Breast epithelium (tissue), 4 donors: Measurements from ENCODE around the gene GTPBP1. TPM values are rescaled to one million over a fixed set of nuclear protein-coding genes. Genes with fewer than 3 reads are reported as not detected.
A peak's percentile ranks its signal among the peaks of the same experiment; 100 is the strongest.

Source experiments
- DNase-seq, 2 donors: peaks; one replicate each; pipeline ENCODE4 v3.0.0-alpha.2; 2019; ENCODE audit warnings: low spot score in 2 of 2
- H3K27ac ChIP-seq, 2 donors: fragments of 200-600 bp; sonication (generic) in 1 of 2; one replicate each; pipeline ENCODE4 v1.5.1; 2016 to 2019; ENCODE audit warnings: mild to moderate bottlenecking in 1 of 2
- H3K27me3 ChIP-seq, 2 donors: fragments of 200-600 bp; sonication (generic) in 1 of 2; one replicate each; pipeline versions ENCODE4 v1.5.1 to v1.6.0; 2017 to 2019; ENCODE audit warnings: control low read depth in 1 of 2, mild to moderate bottlenecking in 1 of 2
- H3K36me3 ChIP-seq: fragments of 200-600 bp; one replicate; pipeline ENCODE4 v1.5.1; 2019
- H3K4me1 ChIP-seq, 2 donors: fragments of 200-600 bp; sonication (generic); one replicate each; pipeline ENCODE4 v1.5.1; 2016 to 2019; ENCODE audit warnings: control low read depth in 1 of 2
- H3K4me3 ChIP-seq, 3 donors: fragments of 200-600 bp; sonication (generic); 1 replicate in 2 of 3; 2 replicates in 1 of 3; pipeline ENCODE4 v1.5.1; 2016 to 2019; ENCODE audit warnings: mild to moderate bottlenecking in 3 of 3, moderate library complexity in 2 of 3
- H3K9me3 ChIP-seq, 2 donors: fragments of 200-600 bp; sonication (generic) in 1 of 2; one replicate each; pipeline ENCODE4 v1.5.1; 2016 to 2019; ENCODE audit warnings: control low read depth in 1 of 2
- CTCF ChIP-seq, 3 donors: fragments of 450-650 bp; IDR thresholded peaks; one replicate each; pipeline ENCODE4 v1.5.1; 2016 to 2017; ENCODE audit warnings: antibody characterized with exemption in 3 of 3, mild to moderate bottlenecking in 3 of 3, moderate library complexity in 3 of 3
- POLR2A ChIP-seq: fragments of 450-650 bp; IDR thresholded peaks from one replicate; pipeline ENCODE4 v1.6.1; 2016; ENCODE audit warnings: antibody characterized with exemption, mild to moderate bottlenecking, moderate library complexity
- POLR2AphosphoS5 ChIP-seq, 3 donors: sonication (generic); formaldehyde crosslinking; IDR thresholded peaks; one replicate each; pipeline ENCODE4 v1.6.1; 2017; ENCODE audit warnings: antibody characterized with exemption in 3 of 3
- intact Hi-C: fragments of 100-400 bp; cut with DNase I; formaldehyde crosslinking; loops from one replicate; pipeline ENCODE4 v1.15.1; 2023; ENCODE audit warnings: low total_unique reads
- total RNA-seq, 3 donors: library from RNA; depleted of rRNA; stranded (reverse); fragments of >200 nt; gene quantifications; one replicate each; pipeline ENCODE4 v1.1.0, GENCODE V29; 2016

GTPBP1 gene
- total RNA-seq, 3 donors from 2014 or later, result 32.3 to 58.7 (median 56.9) TPM

DNA sequence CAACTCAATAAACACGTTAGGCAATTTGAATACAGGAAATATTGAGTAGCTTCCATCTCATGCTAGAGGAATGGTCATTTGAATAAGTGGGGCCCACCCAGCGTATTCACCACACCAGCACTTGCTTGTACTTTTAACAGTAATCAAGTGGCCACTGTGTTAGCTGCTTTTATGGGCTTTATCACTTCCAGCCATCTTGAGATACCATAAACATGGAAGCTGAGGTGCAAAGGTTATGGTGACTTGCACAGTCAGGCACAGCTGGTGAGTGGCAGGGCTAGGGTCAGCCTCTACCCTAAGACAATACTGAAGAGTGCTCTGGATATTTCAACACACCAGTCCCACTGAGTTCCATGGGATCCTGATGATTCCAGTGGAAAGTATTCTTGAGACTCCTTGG, 11.7 kb upstream of the GTPBP1 start:
- Histone ChIP-seq H3K36me3 (no peaks in the 10 kb centered on the region), H3K4me1 (peaks cover 0 to 25% of the 10 kb centered on the region in 2 donors), H3K27me3 (no peaks in the 10 kb centered on the region), H3K4me3 (no peak overlapping the region), H3K9me3 (no peaks in the 10 kb centered on the region), H3K27ac (no peak overlapping the region)
- TF ChIP-seq CTCF (IDR thresholded peaks at IDR 0.05) (no peak), POLR2A (no peak), POLR2AphosphoS5 (IDR thresholded peaks at IDR 0.05) (no peak)
- DNase-seq, result peak in 1 of 2 donors; percentile 30
- intact Hi-C loops, result no loop called here

DNA sequence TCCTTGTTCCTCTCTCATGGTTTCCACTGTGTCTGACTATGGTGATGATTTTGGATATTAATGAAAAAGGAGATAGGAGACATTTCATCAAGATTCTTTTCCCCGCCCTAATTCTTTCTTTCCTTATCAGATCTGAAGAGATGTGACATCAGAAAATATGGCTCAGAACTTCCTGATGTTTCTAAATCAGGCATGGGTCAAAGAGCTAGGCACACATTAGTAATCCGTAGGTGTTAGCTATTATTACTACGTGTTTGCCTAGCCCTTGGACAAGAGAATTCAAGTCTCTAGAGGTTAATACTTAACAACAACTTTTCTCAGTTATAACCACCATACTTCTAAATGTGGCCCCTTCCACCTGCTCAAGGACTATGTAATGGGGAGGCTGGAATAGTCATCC, 10.8 kb upstream of the GTPBP1 start:
- no peaks in the 10 kb centered on the region for H3K36me3 ChIP-seq
- DNase-seq, result no peak
- H3K9me3 ChIP-seq, result no peaks in the 10 kb centered on the region
- intact Hi-C loops, result no loop called here
- no peak overlapping the region for H3K4me3 ChIP-seq
- TF ChIP-seq POLR2AphosphoS5 (IDR thresholded peaks at IDR 0.05) (no peak), CTCF (IDR thresholded peaks at IDR 0.05) (no peak), POLR2A (no peak)
- H3K4me1 ChIP-seq, result peaks cover 0 to 30% of the 10 kb centered on the region in 2 donors
- H3K27ac ChIP-seq, result no peak overlapping the region
- no peaks in the 10 kb centered on the region for H3K27me3 ChIP-seq

GRCh38 chr22:38696606-38697424, 8.9 kb upstream of the GTPBP1 start:
- H3K27ac ChIP-seq, result peak overlapping the region; percentile 62 to 91
- no peaks in the 10 kb centered on the region for H3K9me3 ChIP-seq
- peaks cover 0 to 30% of the 10 kb centered on the region in 2 donors for H3K4me1 ChIP-seq
- peak in 1 of 2 donors; percentile 20 for DNase-seq
- no peaks in the 10 kb centered on the region for H3K27me3 ChIP-seq
- no peak for TF ChIP-seq POLR2AphosphoS5 (IDR thresholded peaks at IDR 0.05)
- no peak for TF ChIP-seq CTCF (IDR thresholded peaks at IDR 0.05)
- TF ChIP-seq POLR2A, result no peak
- H3K4me3 ChIP-seq, result peak overlapping the region in 1 of 3 donors; percentile 97
- H3K36me3 ChIP-seq, result no peaks in the 10 kb centered on the region
- intact Hi-C loops, result no loop called here

GRCh38 chr22:38697425-38698089, 8.2 kb upstream of the GTPBP1 start:
- TF ChIP-seq CTCF (IDR thresholded peaks at IDR 0.05) (no peak), POLR2A (no peak), POLR2AphosphoS5 (IDR thresholded peaks at IDR 0.05) (no peak)
- H3K9me3 ChIP-seq, result no peaks in the 10 kb centered on the region
- H3K4me3 ChIP-seq, result peak overlapping the region in 1 of 3 donors; percentile 97
- H3K27ac ChIP-seq, result peak overlapping the region; percentile 62 to 91
- no peak for DNase-seq
- H3K4me1 ChIP-seq, result peaks cover 0 to 30% of the 10 kb centered on the region in 2 donors
- H3K27me3 ChIP-seq, result no peaks in the 10 kb centered on the region
- no peaks in the 10 kb centered on the region for H3K36me3 ChIP-seq
- intact Hi-C loops, result no loop called here
